Measurements from ENCODE around the gene KCNN1. TPM values are rescaled to one million over a fixed set of nuclear protein-coding genes. Genes with fewer than 3 reads are reported as not detected.

KCNN1 gene
- total RNA-seq, 4 donors from 2014 or later = 0.22 to 3.1 TPM; not detected in 2

- Histone ChIP-seq H3K36me3 (no peaks in the 10 kb centered on the region), H3K27ac (no peak overlapping the region), H3K27me3 (peaks cover 0 to 83% (median 5%) of the 10 kb centered on the region in 4 donors), H3K9me3 (no peaks in the 10 kb centered on the region), H3K4me1 (peaks cover 0 to 10% (median 3%) of the 10 kb centered on the region in 3 donors), H3K4me3 (no peak overlapping the region)
- TF ChIP-seq POLR2A (IDR thresholded peaks at IDR 0.05) = no peak
- TF ChIP-seq CTCF (IDR thresholded peaks at IDR 0.05) = no peak
- intact Hi-C loops (cut with DNase I) = no loop called here
- no peak for DNase-seq
- WGBS, 2 donors = 61 to 70% methylated on average over 3 to 4 of the region's 13 CpGs
Measured at GRCh38 chr19:17963936-17964691, 2.8 kb upstream of the KCNN1 start.

- H3K27ac ChIP-seq = no peak overlapping the region
- DNase-seq = no peak
- H3K4me1 ChIP-seq = peaks cover 0 to 10% (median 3%) of the 10 kb centered on the region in 3 donors
- no peaks in the 10 kb centered on the region for H3K36me3 ChIP-seq
- H3K9me3 ChIP-seq = no peaks in the 10 kb centered on the region
- H3K27me3 ChIP-seq = peaks cover 0 to 86% (median 5%) of the 10 kb centered on the region in 4 donors
- WGBS, 2 donors = 57 to 70% methylated on average over 5 to 9 of the region's 11 CpGs
- H3K4me3 ChIP-seq = no peak overlapping the region
- TF ChIP-seq CTCF (IDR thresholded peaks at IDR 0.05) (no peak), POLR2A (IDR thresholded peaks at IDR 0.05) (no peak)
- intact Hi-C loops (cut with DNase I) = no loop called here
Measured at GRCh38 chr19:17965370-17966128, 1.4 kb upstream of the KCNN1 start.

DNA sequence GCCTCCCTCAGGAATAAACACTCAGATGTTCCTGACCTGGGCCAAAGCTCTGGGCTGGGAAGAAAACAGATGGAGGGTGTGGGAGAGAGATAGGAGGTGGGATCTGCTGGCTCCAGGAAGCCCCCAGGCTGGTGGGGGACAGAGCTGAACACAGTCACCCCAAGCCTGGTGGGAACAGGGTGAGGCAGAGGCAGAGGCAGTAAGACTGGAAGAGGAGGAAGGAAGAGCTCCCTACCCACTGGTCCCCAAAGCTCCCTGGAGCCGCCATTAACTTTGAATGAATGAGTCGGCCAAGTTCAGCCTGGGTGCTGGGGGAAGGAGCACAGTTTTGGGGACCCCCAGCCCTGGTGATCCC lies 801 bp upstream of the KCNN1 start:
- DNase-seq = no peak
- H3K27me3 ChIP-seq = peaks cover 0 to 88% (median 5%) of the 10 kb centered on the region in 4 donors
- no peaks in the 10 kb centered on the region for H3K36me3 ChIP-seq
- intact Hi-C loops (cut with DNase I) = no loop called here
- 63 to 66% methylated on average over 2 of the region's 2 CpGs for WGBS, 2 donors
- no peaks in the 10 kb centered on the region for H3K9me3 ChIP-seq
- H3K4me3 ChIP-seq = no peak overlapping the region
- H3K27ac ChIP-seq = no peak overlapping the region
- TF ChIP-seq POLR2A (IDR thresholded peaks at IDR 0.05) (no peak), CTCF (IDR thresholded peaks at IDR 0.05) (no peak)
- peaks cover 0 to 10% (median 3%) of the 10 kb centered on the region in 3 donors for H3K4me1 ChIP-seq

GRCh38 chr19:17967257-17968051 lies 547 bp downstream of the KCNN1 start:
- Histone ChIP-seq H3K27ac (no peak overlapping the region), H3K4me1 (peaks cover 0 to 10% (median 3%) of the 10 kb centered on the region in 3 donors), H3K9me3 (no peaks in the 10 kb centered on the region), H3K27me3 (peaks cover 0 to 75% (median 5%) of the 10 kb centered on the region in 4 donors), H3K36me3 (no peaks in the 10 kb centered on the region), H3K4me3 (peak overlapping the region in 3 of 4 donors; percentile 19 to 47 (median 36))
- WGBS, 2 donors = 0 to 12% methylated on average over 2 to 16 of the region's 35 CpGs
- intact Hi-C loops (cut with DNase I) = no loop called here
- no peak for TF ChIP-seq POLR2A (IDR thresholded peaks at IDR 0.05)
- no peak for TF ChIP-seq CTCF (IDR thresholded peaks at IDR 0.05)
- no peak for DNase-seq

All from esophagus squamous epithelium (tissue), 5 donors.